HCT116 (cell line): Measurements from ENCODE around the gene WBP1. TPM values are rescaled to one million over a fixed set of nuclear protein-coding genes. Genes with fewer than 3 reads are reported as not detected.

ENCODE experiments used
- ATAC-seq: fragments of 200-7000 bp; cut with Tn5 transposase; 2 replicates; pipeline ENCODE4 v1.9.1; 2020; ENCODE audit warnings: mild to moderate bottlenecking, moderate library complexity
- BruUV-seq: library from RNA; stranded (reverse); fragments of 400-500 nt; replicated peaks from 2 replicates; lab custom pipeline; 2021; lab: Mats Ljungman, UMichigan
- CTCF ChIA-PET: fragments of 300-600 bp; sonication (Branson Sonifier 250); formaldehyde crosslinking; loops from one replicate; lab custom pipeline; 2021; ENCODE audit warnings: antibody characterized with exemption; lab: Charles Lee
- POLR2A ChIA-PET: fragments of 300-600, 350-600 bp; sonication (Branson Sonifier 250); formaldehyde crosslinking; loops from one replicate; lab custom pipeline; 2021; ENCODE audit warnings: antibody characterized with exemption; lab: Charles Lee
- RAD21 ChIA-PET, 2 experiments: fragments of 300-600 bp; sonication (Branson Sonifier 250); formaldehyde crosslinking; loops; one replicate each; lab custom pipeline; 2023; ENCODE audit warnings: low total read pairs in 2 of 2; ENCODE audit not compliant: uncharacterized antibody in 2 of 2, unreplicated experiment in 2 of 2, low non-redundant PET in 1 of 2; lab: Charles Lee
- DNase-seq: peaks from one replicate; pipeline ENCODE4 v3.0.0-alpha.2; 2010; ENCODE audit warnings: low read depth, low spot score
- H2AFZ ChIP-seq: fragments of 200-600 bp; shearing (Covaris generic), sonication (generic); 2 replicates; pipeline ENCODE4 v1.6.1; 2017; ENCODE audit warnings: low read depth, mixed run types, mixed read lengths, antibody characterized with exemption, low read length; ENCODE audit not compliant: poor library complexity, severe bottlenecking
- H3K27ac ChIP-seq: 2 replicates; pipeline ENCODE4 v1.5.1; 2012; ENCODE audit warnings: low read depth, low read length
- H3K27me3 ChIP-seq: fragments of 200-600 bp; sonication (generic); 2 replicates; pipeline ENCODE4 v1.6.1; 2016; ENCODE audit warnings: mixed run types, low read length, mixed read lengths; ENCODE audit not compliant: insufficient read depth
- H3K36me3 ChIP-seq, 2 experiments: fragments of 200-500 bp in 1 of 2; fragments of 200-600 bp in 1 of 2; sonication (Bioruptor generic) in 1 of 2; sonication (generic) in 1 of 2; 2 replicates each; pipeline versions ENCODE4 v1.5.1 to v1.6.1; 2014 to 2016; ENCODE audit warnings: low read length in 2 of 2, inconsistent platforms in 1 of 2, mixed read lengths in 1 of 2, mixed run types in 1 of 2; ENCODE audit not compliant: insufficient read depth in 2 of 2, control insufficient read depth in 1 of 2
- H3K4me1 ChIP-seq, 2 experiments: fragments of 200-600 bp in 1 of 2; sonication (generic) in 1 of 2; 2 replicates each; pipeline versions ENCODE4 v1.5.1 to v1.6.1; 2012 to 2017; ENCODE audit warnings: low read length in 2 of 2, inconsistent platforms in 1 of 2, mild to moderate bottlenecking in 1 of 2, mixed read lengths in 1 of 2, mixed run types in 1 of 2, moderate library complexity in 1 of 2; ENCODE audit not compliant: insufficient read depth in 2 of 2, control insufficient read depth in 1 of 2
- H3K4me2 ChIP-seq: fragments of 200-600 bp; sonication (generic); 2 replicates; pipeline ENCODE4 v1.6.1; 2017; ENCODE audit warnings: mixed run types, low read length, mixed read lengths
- H3K4me3 ChIP-seq, 2 experiments: fragments of 200-600 bp in 1 of 2; sonication (generic) in 1 of 2; replicated peaks in 1 of 2; 2 replicates each; pipeline ENCODE4 v1.5.1; 2011 to 2016; ENCODE audit warnings: low read length in 2 of 2, control low read depth in 1 of 2, low read depth in 1 of 2, mild to moderate bottlenecking in 1 of 2, mixed read lengths in 1 of 2, mixed run types in 1 of 2
- H3K79me2 ChIP-seq: fragments of 200-600 bp; sonication (generic); 2 replicates; pipeline ENCODE4 v1.6.1; 2017; ENCODE audit warnings: mild to moderate bottlenecking, mixed run types, low read length, moderate library complexity, mixed read lengths; ENCODE audit not compliant: insufficient read depth
- H3K9ac ChIP-seq: fragments of 200-600 bp; sonication (generic); 2 replicates; pipeline ENCODE4 v1.6.1; 2016; ENCODE audit warnings: low read length, mixed read lengths
- H3K9me2 ChIP-seq: fragments of 200-600 bp; sonication (generic), shearing (Covaris generic); 2 replicates; pipeline ENCODE4 v1.6.1; 2017; ENCODE audit warnings: mixed run types, mild to moderate bottlenecking, moderate library complexity; ENCODE audit not compliant: insufficient read depth
- H3K9me3 ChIP-seq, 2 experiments: fragments of 200-500 bp in 1 of 2; fragments of 200-600 bp in 1 of 2; sonication (Bioruptor generic) in 1 of 2; sonication (generic) in 1 of 2; 2 replicates each; pipeline ENCODE4 v1.6.1; 2014 to 2017; ENCODE audit warnings: low read length in 2 of 2, mixed read lengths in 2 of 2, inconsistent platforms in 1 of 2, low read depth in 1 of 2, mild to moderate bottlenecking in 1 of 2, mixed run types in 1 of 2, moderate library complexity in 1 of 2; ENCODE audit not compliant: control insufficient read depth in 1 of 2, insufficient read depth in 1 of 2
- H4K20me1 ChIP-seq: fragments of 200-600 bp; sonication (generic), shearing (Covaris generic); 2 replicates; pipeline ENCODE4 v1.6.1; 2017; ENCODE audit warnings: mixed run types, mild to moderate bottlenecking, moderate library complexity; ENCODE audit not compliant: insufficient read depth
- CBX3 ChIP-seq: IDR thresholded peaks from 2 replicates; pipeline ENCODE4 v1.6.1; 2012; ENCODE audit warnings: low read depth
- CEBPB ChIP-seq: IDR thresholded peaks from 2 replicates; pipeline ENCODE4 v1.6.1; 2012; ENCODE audit warnings: low read depth
- ELF1 ChIP-seq: IDR thresholded peaks from 2 replicates; pipeline ENCODE4 v1.6.1; 2012; ENCODE audit warnings: low read depth, borderline replicate concordance
- EZH2 ChIP-seq: fragments of 200-600 bp; sonication (generic); IDR thresholded peaks from 2 replicates; pipeline ENCODE4 v1.6.1; 2017; ENCODE audit warnings: antibody characterized with exemption, mixed run types
- EZH2phosphoT487 ChIP-seq: fragments of 200-600 bp; IDR thresholded peaks from 2 replicates; pipeline ENCODE4 v1.6.1; 2018; ENCODE audit warnings: antibody characterized with exemption, borderline replicate concordance
- FOSL1 ChIP-seq: IDR thresholded peaks from 2 replicates; pipeline ENCODE4 v1.6.1; 2012; ENCODE audit warnings: low read depth
- JUND ChIP-seq: IDR thresholded peaks from 2 replicates; pipeline ENCODE4 v1.6.1; 2012
- MAX ChIP-seq: IDR thresholded peaks from 2 replicates; pipeline ENCODE4 v1.6.1; 2012
- POLR2AphosphoS5 ChIP-seq: IDR thresholded peaks from 2 replicates; pipeline ENCODE4 v1.6.1; 2011; ENCODE audit warnings: mild to moderate bottlenecking, low read depth, low read length, moderate library complexity
- RAD21 ChIP-seq: IDR thresholded peaks from 2 replicates; pipeline ENCODE4 v1.6.1; 2012; ENCODE audit warnings: low read depth, mild to moderate bottlenecking
- SRF ChIP-seq: IDR thresholded peaks from 2 replicates; pipeline ENCODE4 v1.6.1; 2012; ENCODE audit warnings: low read depth
- YY1 ChIP-seq: IDR thresholded peaks from 2 replicates; pipeline ENCODE4 v1.6.1; 2011; ENCODE audit warnings: low read length, low read depth, moderate library complexity, mild to moderate bottlenecking; ENCODE audit not compliant: insufficient replicate concordance; ENCODE audit errors: extremely low read depth
- ZBTB33 ChIP-seq: IDR thresholded peaks from 2 replicates; pipeline ENCODE4 v1.6.1; 2011; ENCODE audit warnings: mild to moderate bottlenecking, low read length, moderate library complexity; ENCODE audit not compliant: insufficient replicate concordance; ENCODE audit errors: extremely low read depth
- ZFX ChIP-seq: fragments of 450-650 bp; IDR thresholded peaks from 2 replicates; pipeline ENCODE4 v1.6.1; 2017
- ZNF274 ChIP-seq: fragments of 200-500 bp; sonication (Bioruptor generic); IDR thresholded peaks from 2 replicates; pipeline ENCODE4 v1.6.1; 2014; ENCODE audit warnings: mild to moderate bottlenecking, low read depth, low read length, inconsistent platforms
- intact Hi-C: fragments of 100-400 bp; cut with micrococcal nuclease; formaldehyde crosslinking; loops from 2 replicates; pipeline ENCODE4 v1.10.0; 2022
- total RNA-seq: library from RNA; stranded (reverse); gene quantifications from one replicate; pipeline ENCODE4 v1.2.1, GENCODE V29; 2021; ENCODE audit not compliant: unreplicated experiment

Gene WBP1
- total RNA-seq, 1 experiment from 2014 or later: 64.7 TPM

GRCh38 chr2:74436111-74436805, 22.0 kb upstream of the WBP1 start:
- H3K36me3 ChIP-seq: peaks cover 12 to 20% of the 10 kb centered on the region in 2 experiments; a peak in 2 of 4 replicates
- H3K79me2 ChIP-seq: peaks cover 91% of the 10 kb centered on the region
- CTCF ChIA-PET: no interaction called here
- RAD21 ChIA-PET: no interaction called here
- H2AFZ ChIP-seq: no peak overlapping the region
- H3K27me3 ChIP-seq: no peaks in the 10 kb centered on the region
- DNase-seq (no peak), ATAC-seq (no peak)
- H3K4me2 ChIP-seq: no peak overlapping the region
- POLR2A ChIA-PET: no interaction called here
- no peaks in the 10 kb centered on the region; the same call in 1 of the 2 replicates for H4K20me1 ChIP-seq
- H3K4me1 ChIP-seq: peaks cover 8 to 20% of the 10 kb centered on the region in 2 experiments; a peak in 3 of 4 replicates
- no TSS peak for BruUV-seq
- TF ChIP-seq CEBPB (no peak), MAX (no peak), EZH2 (no peak), ZFX (no peak), SRF (no peak), FOSL1 (no peak), RAD21 (no peak), JUND (no peak), ZBTB33 (no peak), ELF1 (no peak), EZH2phosphoT487 (no peak), CBX3 (no peak), POLR2AphosphoS5 (no peak), ZNF274 (no peak), YY1 (no peak)
- no peaks in the 10 kb centered on the region for H3K9me3 ChIP-seq
- intact Hi-C loops: no loop called here
- no peak overlapping the region for H3K9ac ChIP-seq
- H3K4me3 ChIP-seq: no peak overlapping the region
- H3K9me2 ChIP-seq: no peaks in the 10 kb centered on the region
- H3K27ac ChIP-seq: no peak overlapping the region
